ENCODE results near the gene RGMA. TPM values are rescaled to one million over a fixed set of nuclear protein-coding genes. Genes with fewer than 3 reads are reported as not detected.

The RGMA gene
- total and polyA plus RNA-seq, 10 of the 15 experiments (the other 5 are each of a cell fraction or from before 2014, with no cell fraction given): not detected

DNA sequence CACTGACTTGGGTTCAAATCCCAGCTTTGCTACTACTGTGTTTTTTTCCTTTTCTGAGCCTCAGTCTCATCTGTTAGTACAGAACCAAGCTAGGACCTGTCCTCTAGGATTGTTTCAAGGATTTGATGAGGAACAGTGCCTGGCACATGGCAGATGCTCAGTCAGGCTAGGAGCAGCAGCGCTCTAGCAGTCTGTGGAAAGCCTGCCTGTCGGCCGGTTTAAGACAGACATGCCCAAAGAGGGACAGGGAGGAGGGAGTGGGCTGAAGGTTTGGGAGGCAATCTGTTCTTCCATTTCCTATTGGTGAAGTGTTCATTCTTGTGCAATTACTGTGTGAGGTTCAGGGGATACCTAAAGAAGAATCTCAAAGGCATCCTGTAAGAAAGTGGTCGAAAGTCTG lies 35.1 kb upstream of the RGMA start (continued):
- no peak for TF ChIP-seq RCOR1 (conservative IDR thresholded peaks at IDR 0.05; ENCODE audit: low read depth, low read length)

DNA sequence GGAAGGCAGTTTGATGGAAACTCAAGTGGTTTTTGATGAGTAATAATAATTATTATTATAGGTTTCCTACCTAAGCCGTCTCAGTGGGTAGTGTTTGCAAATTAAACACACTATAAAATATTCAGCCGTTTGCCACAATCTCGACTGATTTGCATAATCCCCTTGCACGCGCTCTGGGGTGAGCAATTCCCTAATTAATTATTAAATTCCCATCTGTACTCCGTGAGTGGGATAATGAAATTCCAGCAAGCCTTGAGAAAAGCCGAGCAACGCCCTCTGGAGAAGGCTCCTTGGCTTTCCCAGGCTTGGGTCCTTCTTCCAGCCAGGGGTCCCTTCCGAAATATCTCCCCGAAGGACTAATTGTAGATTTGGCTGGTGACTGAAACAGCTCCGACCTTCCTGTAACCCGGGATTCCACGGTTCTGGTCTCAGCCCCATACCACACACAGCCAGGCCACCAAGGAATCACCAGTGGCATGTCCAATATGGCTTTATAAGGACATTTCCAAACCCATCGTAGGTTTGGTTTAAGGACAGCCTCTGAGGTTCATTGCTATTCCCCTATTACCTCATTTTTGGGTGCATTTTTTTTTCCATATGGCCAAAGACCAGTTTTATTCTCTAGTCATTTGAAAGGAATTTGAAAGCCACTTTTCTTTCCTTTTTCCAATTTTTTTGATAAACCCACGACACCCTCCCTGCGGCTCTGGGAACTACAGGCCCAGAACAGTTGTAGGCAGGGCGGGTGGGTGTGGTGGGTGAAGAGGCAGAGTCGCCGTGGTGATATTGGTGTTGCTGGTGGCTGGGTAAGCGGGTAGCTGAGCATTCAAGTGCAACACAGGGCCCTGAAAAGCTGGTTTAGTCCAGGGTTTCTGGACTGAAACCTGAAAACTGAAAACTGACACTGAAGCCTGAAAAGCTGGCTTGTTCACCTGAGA lies 33.2 kb upstream of the RGMA start:
- ChIA-PET CTCF (interaction anchor here (0.6 kb wide), 2 partner anchors 195 to 474 kb away, joined by 3 read pairs; no protein-coding TSS in a partner anchor), SMC1A (ENCODE audit: uncharacterized antibody, unreplicated experiment) (no interaction called here), POLR2A (no interaction called here), RAD21 (ENCODE audit: unreplicated experiment) (no interaction called here)
- no peaks in the 10 kb centered on the region for H3K4me1 ChIP-seq (ENCODE audit: control insufficient read depth, insufficient read depth, low read length)
- in situ Hi-C loops (cut with MboI) (no loop called here), intact Hi-C loops (cut with micrococcal nuclease; ENCODE audit: unreplicated experiment) (no loop called here)
- no peaks in the 10 kb centered on the region for H4K20me1 ChIP-seq (ENCODE audit: control insufficient read depth, insufficient read depth)
- H3K9me3 ChIP-seq (replicated peaks; ENCODE audit: control insufficient read depth, insufficient read depth, low read length): no peaks in the 10 kb centered on the region
- no peak overlapping the region for H3K4me3 ChIP-seq
- no peak overlapping the region for H3K27ac ChIP-seq (ENCODE audit: control insufficient read depth, insufficient read depth)
- no TSS peak for BruUV-seq (replicated peaks)
- H2AFZ ChIP-seq (ENCODE audit: control insufficient read depth, low read depth, low read length): no peak overlapping the region
- DNase-seq (ENCODE audit: low read depth, low spot score): no peak
- WGBS (ENCODE audit: insufficient coverage, insufficient replicate concordance, low lambda C conversion rate, missing lambda C conversion rate): 21% methylated on average over 20 of the region's 20 CpGs
- no peak overlapping the region for H3K4me2 ChIP-seq (ENCODE audit: control insufficient read depth, insufficient read depth)
- H3K36me3 ChIP-seq (ENCODE audit: control insufficient read depth in 2 of 2, insufficient read depth in 2 of 2, low read length in 1 of 2): no peaks in the 10 kb centered on the region
- H3K27me3 ChIP-seq (replicated peaks in 1 of 2; ENCODE audit: control insufficient read depth in 2 of 2, insufficient read depth in 2 of 2, low read length in 1 of 2): no peaks in the 10 kb centered on the region; a peak in 2 of 4 replicates
- H3K79me2 ChIP-seq (ENCODE audit: control insufficient read depth, insufficient read depth, low read length): no peaks in the 10 kb centered on the region
- no peak overlapping the region for H3K9ac ChIP-seq (ENCODE audit: control insufficient read depth, insufficient read depth, low read length)
- no peak for ATAC-seq
- no peak for FAIRE-seq
- TF ChIP-seq TBL1XR1 (IDR thresholded peaks at IDR 0.05; ENCODE audit: low read depth, low read length) (no peak), NFYB (IDR thresholded peaks at IDR 0.05; ENCODE audit: insufficient read depth, low read depth, low read length) (no peak), ETV6 (conservative IDR thresholded peaks at IDR 0.05 in 1 of 2, IDR thresholded peaks at IDR 0.05 in 1 of 2; ENCODE audit: borderline replicate concordance in 1 of 2, low read depth in 1 of 2) (no peak), CHD2 (IDR thresholded peaks at IDR 0.05; ENCODE audit: borderline replicate concordance, low read depth, low read length) (no peak), SUZ12 (IDR thresholded peaks at IDR 0.05; ENCODE audit: unreplicated experiment) (no peak), GABPA (IDR thresholded peaks at IDR 0.05; ENCODE audit: low read depth) (no peak), CBFB (IDR thresholded peaks at IDR 0.05; ENCODE audit: low read depth) (no peak)
- TF ChIP-seq, protein P1, sequence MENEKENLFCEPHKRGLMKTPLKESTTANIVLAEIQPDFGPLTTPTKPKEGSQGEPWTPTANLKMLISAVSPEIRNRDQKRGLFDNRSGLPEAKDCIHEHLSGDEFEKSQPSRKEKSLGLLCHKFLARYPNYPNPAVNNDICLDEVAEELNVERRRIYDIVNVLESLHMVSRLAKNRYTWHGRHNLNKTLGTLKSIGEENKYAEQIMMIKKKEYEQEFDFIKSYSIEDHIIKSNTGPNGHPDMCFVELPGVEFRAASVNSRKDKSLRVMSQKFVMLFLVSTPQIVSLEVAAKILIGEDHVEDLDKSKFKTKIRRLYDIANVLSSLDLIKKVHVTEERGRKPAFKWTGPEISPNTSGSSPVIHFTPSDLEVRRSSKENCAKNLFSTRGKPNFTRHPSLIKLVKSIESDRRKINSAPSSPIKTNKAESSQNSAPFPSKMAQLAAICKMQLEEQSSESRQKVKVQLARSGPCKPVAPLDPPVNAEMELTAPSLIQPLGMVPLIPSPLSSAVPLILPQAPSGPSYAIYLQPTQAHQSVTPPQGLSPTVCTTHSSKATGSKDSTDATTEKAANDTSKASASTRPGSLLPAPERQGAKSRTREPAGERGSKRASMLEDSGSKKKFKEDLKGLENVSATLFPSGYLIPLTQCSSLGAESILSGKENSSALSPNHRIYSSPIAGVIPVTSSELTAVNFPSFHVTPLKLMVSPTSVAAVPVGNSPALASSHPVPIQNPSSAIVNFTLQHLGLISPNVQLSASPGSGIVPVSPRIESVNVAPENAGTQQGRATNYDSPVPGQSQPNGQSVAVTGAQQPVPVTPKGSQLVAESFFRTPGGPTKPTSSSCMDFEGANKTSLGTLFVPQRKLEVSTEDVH (IDR thresholded peaks at IDR 0.05; ENCODE audit: low read depth, partially characterized antibody): no peak
- TF ChIP-seq, protein P2, sequence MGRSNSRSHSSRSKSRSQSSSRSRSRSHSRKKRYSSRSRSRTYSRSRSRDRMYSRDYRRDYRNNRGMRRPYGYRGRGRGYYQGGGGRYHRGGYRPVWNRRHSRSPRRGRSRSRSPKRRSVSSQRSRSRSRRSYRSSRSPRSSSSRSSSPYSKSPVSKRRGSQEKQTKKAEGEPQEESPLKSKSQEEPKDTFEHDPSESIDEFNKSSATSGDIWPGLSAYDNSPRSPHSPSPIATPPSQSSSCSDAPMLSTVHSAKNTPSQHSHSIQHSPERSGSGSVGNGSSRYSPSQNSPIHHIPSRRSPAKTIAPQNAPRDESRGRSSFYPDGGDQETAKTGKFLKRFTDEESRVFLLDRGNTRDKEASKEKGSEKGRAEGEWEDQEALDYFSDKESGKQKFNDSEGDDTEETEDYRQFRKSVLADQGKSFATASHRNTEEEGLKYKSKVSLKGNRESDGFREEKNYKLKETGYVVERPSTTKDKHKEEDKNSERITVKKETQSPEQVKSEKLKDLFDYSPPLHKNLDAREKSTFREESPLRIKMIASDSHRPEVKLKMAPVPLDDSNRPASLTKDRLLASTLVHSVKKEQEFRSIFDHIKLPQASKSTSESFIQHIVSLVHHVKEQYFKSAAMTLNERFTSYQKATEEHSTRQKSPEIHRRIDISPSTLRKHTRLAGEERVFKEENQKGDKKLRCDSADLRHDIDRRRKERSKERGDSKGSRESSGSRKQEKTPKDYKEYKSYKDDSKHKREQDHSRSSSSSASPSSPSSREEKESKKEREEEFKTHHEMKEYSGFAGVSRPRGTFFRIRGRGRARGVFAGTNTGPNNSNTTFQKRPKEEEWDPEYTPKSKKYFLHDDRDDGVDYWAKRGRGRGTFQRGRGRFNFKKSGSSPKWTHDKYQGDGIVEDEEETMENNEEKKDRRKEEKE (IDR thresholded peaks at IDR 0.05): no peak
- TF ChIP-seq, protein P3, sequence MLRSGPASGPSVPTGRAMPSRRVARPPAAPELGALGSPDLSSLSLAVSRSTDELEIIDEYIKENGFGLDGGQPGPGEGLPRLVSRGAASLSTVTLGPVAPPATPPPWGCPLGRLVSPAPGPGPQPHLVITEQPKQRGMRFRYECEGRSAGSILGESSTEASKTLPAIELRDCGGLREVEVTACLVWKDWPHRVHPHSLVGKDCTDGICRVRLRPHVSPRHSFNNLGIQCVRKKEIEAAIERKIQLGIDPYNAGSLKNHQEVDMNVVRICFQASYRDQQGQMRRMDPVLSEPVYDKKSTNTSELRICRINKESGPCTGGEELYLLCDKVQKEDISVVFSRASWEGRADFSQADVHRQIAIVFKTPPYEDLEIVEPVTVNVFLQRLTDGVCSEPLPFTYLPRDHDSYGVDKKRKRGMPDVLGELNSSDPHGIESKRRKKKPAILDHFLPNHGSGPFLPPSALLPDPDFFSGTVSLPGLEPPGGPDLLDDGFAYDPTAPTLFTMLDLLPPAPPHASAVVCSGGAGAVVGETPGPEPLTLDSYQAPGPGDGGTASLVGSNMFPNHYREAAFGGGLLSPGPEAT (IDR thresholded peaks at IDR 0.05; ENCODE audit: low read depth): no peak

All from GM12878 (cell line).